ENCODE results near the gene NPHP4. TPM values are rescaled to one million over a fixed set of nuclear protein-coding genes. Genes with fewer than 3 reads are reported as not detected.

NPHP4 gene
- total and polyA plus RNA-seq, 12 donors: 2.7 to 13.2 (median 7.3) TPM

DNA sequence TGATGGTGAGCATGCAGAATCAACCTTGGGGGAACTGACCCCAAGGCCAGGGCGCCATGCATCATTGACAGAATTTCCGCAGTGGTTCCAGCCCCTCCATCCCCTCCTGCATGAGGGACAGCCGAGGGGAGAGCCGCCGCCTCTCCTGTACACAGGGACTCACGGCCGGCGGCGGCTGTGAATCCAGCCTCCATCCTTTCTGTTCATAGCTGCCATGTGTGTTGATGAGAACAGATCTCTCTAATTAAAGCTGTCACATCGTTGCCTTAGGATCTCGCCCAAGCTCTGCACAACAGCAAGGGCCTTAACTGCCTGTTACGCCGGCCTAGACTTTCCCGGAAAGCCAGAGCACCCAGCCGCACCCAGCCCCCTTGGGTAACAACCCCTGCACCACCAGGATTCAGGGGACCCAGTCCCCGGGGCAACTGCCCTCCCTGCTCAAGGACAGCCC, 151.6 kb downstream of the NPHP4 start:
- 78 to 93% (median 84%) methylated on average over 8 to 16 of the region's 16 CpGs; no CpG with 5 or more reads in 1 of the 4 donors for WGBS, 4 donors
- Histone ChIP-seq H3K4me3 (no peak overlapping the region), H3K27ac (no peak overlapping the region), H3K27me3 (no peaks in the 10 kb centered on the region), H3K4me1 (replicated peaks in 1 of 2) (no peaks in the 10 kb centered on the region), H3K36me3 (replicated peaks in 1 of 2) (no peaks in the 10 kb centered on the region), H3K9me3 (replicated peaks in 1 of 3) (no peaks in the 10 kb centered on the region)
- intact Hi-C loops (cut with DNase I): no loop called here
- DNase-seq: no peak
- TF ChIP-seq, protein P1, sequence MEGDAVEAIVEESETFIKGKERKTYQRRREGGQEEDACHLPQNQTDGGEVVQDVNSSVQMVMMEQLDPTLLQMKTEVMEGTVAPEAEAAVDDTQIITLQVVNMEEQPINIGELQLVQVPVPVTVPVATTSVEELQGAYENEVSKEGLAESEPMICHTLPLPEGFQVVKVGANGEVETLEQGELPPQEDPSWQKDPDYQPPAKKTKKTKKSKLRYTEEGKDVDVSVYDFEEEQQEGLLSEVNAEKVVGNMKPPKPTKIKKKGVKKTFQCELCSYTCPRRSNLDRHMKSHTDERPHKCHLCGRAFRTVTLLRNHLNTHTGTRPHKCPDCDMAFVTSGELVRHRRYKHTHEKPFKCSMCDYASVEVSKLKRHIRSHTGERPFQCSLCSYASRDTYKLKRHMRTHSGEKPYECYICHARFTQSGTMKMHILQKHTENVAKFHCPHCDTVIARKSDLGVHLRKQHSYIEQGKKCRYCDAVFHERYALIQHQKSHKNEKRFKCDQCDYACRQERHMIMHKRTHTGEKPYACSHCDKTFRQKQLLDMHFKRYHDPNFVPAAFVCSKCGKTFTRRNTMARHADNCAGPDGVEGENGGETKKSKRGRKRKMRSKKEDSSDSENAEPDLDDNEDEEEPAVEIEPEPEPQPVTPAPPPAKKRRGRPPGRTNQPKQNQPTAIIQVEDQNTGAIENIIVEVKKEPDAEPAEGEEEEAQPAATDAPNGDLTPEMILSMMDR (IDR thresholded peaks at IDR 0.05): no peak
- no peak for TF ChIP-seq POLR2A (IDR thresholded peaks at IDR 0.05)

DNA sequence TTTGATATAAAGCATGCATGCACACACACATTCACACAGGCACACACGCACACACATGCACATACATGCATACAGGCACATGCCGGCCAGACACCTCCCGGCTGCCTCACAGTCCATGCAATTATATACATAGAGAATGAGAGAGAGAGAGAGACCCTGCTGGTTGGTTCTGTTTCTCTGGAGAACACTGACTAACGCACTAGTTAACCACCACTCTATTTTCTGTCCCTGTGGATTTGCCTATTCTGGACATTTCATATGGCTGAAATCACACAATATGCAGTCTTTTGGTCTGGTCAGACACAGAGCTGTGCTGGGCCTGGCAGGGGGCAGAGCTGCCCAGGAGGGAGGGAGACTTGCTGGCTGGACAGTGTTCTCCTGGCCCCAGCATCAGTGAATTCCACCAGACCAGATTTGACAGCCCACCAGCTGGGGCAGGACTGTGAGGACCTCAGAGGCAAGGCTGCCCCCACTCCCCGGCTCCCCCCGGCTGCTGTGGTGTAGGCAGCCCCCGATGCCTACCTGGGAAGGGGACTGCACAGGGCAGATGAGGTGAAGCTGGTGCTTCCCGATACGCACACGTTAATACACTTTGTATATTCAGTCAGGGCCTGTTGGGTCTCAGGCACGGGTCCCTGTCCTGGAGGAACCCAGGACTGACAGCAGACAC, 152.2 kb downstream of the NPHP4 start:
- Histone ChIP-seq H3K4me1 (replicated peaks in 1 of 2) (no peaks in the 10 kb centered on the region), H3K27ac (no peak overlapping the region), H3K9me3 (replicated peaks in 1 of 3) (no peaks in the 10 kb centered on the region), H3K27me3 (no peaks in the 10 kb centered on the region), H3K36me3 (replicated peaks in 1 of 2) (no peaks in the 10 kb centered on the region), H3K4me3 (no peak overlapping the region)
- 81 to 85% (median 83%) methylated on average over 9 to 11 of the region's 11 CpGs for WGBS, 4 donors
- TF ChIP-seq POLR2A (IDR thresholded peaks at IDR 0.05): no peak
- TF ChIP-seq, protein P1 (IDR thresholded peaks at IDR 0.05): no peak
- intact Hi-C loops (cut with DNase I): no loop called here
- DNase-seq: no peak

DNA sequence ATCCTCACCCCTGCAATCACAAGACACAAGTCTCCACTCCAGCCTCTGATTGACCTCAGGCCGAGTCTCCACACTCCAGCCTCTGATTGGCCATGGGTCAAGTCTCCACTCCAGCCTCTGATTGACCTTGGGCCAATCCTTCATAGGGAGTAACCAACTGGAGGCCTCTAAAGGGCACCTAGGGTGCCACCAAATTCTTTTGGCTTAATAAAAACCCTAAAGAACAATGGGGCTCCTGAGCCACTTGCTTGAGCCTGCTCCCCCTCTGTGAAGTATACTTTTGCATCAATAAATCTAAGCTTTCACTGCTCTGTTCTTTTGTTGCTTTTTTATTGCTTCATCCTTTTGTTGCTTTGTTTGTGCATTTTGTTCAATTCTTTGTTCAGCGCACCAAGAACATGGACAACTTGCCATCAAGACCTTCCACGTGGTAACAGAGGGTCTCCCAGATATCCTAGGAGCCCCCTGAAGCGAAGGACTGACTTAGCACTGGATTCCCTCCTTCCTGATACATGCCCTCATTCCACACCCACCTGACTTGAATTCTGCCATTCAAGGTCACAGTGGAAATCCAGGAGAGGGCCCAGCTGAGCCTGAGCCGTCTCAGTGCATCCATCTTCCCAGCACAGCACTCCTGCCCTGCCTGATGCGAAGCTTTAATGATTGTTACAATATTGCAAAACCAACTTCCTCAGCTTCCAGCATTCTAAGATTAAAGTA, 152.9 kb downstream of the NPHP4 start:
- H3K4me1 ChIP-seq (replicated peaks in 1 of 2): no peaks in the 10 kb centered on the region
- intact Hi-C loops (cut with DNase I): no loop called here
- no peaks in the 10 kb centered on the region for H3K27me3 ChIP-seq
- H3K36me3 ChIP-seq (replicated peaks in 1 of 2): no peaks in the 10 kb centered on the region
- no peak for TF ChIP-seq POLR2A (IDR thresholded peaks at IDR 0.05)
- TF ChIP-seq, protein P1 (IDR thresholded peaks at IDR 0.05): no peak
- no peak overlapping the region for H3K27ac ChIP-seq
- H3K9me3 ChIP-seq (replicated peaks in 1 of 3): no peaks in the 10 kb centered on the region
- DNase-seq: no peak
- 76 to 79% (median 78%) methylated on average over 6 of the region's 6 CpGs for WGBS, 4 donors
- H3K4me3 ChIP-seq: no peak overlapping the region

DNA sequence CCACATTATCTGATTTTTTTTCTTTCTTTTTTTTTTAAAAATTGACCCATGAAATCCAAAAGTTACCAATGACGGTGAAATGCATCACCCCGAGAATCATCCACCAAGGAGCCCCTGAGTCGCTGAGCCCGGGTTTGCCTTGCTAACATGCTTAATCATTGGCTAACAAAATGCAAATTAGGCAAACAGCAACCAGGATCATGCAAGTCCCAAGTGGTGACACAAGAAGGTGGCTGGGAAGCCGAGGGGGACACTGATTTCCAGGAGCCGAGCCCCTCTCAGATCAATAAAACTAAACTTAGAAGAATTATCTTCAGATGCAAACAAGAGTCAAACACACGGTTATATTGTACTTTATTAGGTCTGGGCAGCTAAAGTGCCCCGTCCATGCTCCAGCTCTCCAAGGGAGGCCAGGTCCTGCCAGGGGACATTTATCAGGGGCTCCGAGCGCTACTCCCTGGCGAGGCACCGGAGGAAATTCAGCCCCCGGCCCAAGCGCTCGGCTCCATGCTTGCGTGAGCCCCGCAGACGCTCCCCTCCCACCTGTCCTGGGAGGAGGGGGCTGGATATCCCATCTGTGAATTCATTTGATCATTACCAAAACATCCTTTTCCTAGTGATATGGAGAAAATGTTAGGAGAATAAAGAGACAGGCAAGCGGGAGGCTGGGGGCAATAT, 154.1 kb downstream of the NPHP4 start:
- 80 to 83% (median 80%) methylated on average over 12 to 19 of the region's 19 CpGs for WGBS, 4 donors
- H3K4me1 ChIP-seq (replicated peaks in 1 of 2): no peaks in the 10 kb centered on the region
- H3K27ac ChIP-seq: no peak overlapping the region
- H3K9me3 ChIP-seq (replicated peaks in 1 of 3): no peaks in the 10 kb centered on the region
- peaks cover under 1% of the 10 kb centered on the region for H3K27me3 ChIP-seq
- TF ChIP-seq, protein P1 (IDR thresholded peaks at IDR 0.05): no peak
- TF ChIP-seq POLR2A (IDR thresholded peaks at IDR 0.05): no peak
- no peak for DNase-seq
- no peaks in the 10 kb centered on the region for H3K36me3 ChIP-seq (replicated peaks in 1 of 2)
- H3K4me3 ChIP-seq: no peak overlapping the region
- intact Hi-C loops (cut with DNase I): no loop called here
